ENCODE results near the gene LRRTM2.

- no peak for TF ChIP-seq POLR2AphosphoS5 (IDR thresholded peaks at IDR 0.05; ENCODE audit: insufficient read depth, low read depth, low read length)
- TF ChIP-seq, protein P1, sequence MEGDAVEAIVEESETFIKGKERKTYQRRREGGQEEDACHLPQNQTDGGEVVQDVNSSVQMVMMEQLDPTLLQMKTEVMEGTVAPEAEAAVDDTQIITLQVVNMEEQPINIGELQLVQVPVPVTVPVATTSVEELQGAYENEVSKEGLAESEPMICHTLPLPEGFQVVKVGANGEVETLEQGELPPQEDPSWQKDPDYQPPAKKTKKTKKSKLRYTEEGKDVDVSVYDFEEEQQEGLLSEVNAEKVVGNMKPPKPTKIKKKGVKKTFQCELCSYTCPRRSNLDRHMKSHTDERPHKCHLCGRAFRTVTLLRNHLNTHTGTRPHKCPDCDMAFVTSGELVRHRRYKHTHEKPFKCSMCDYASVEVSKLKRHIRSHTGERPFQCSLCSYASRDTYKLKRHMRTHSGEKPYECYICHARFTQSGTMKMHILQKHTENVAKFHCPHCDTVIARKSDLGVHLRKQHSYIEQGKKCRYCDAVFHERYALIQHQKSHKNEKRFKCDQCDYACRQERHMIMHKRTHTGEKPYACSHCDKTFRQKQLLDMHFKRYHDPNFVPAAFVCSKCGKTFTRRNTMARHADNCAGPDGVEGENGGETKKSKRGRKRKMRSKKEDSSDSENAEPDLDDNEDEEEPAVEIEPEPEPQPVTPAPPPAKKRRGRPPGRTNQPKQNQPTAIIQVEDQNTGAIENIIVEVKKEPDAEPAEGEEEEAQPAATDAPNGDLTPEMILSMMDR (IDR thresholded peaks at IDR 0.05; ENCODE audit: extremely low read depth in 1 of 2, insufficient read depth in 1 of 2, low read depth in 1 of 2, low read length in 2 of 2): no peak
These were observed 9.0 kb upstream of the LRRTM2 start for GRCh38 chr5:138884094-138884493.

Measured in endothelial cell of umbilical vein (primary cell).